Thyroid gland (tissue), 4 donors: ENCODE results near the gene NUAK2. TPM values are rescaled to one million over a fixed set of nuclear protein-coding genes. Genes with fewer than 3 reads are reported as not detected.

ENCODE experiments used
- DNase-seq, 2 donors: peaks; one replicate each; pipeline ENCODE4 v3.0.0-alpha.2; 2019
- H3K27ac ChIP-seq, 3 donors: fragments of 200-600 bp; sonication (generic); 1 replicate in 2 of 3; 2 replicates in 1 of 3; pipeline ENCODE4 v1.5.1; 2016 to 2019; ENCODE audit warnings: mild to moderate bottlenecking in 1 of 3, moderate library complexity in 1 of 3
- H3K27me3 ChIP-seq: fragments of 200-600 bp; sonication (generic); one replicate; pipeline ENCODE4 v1.5.1; 2019
- H3K36me3 ChIP-seq, 2 donors: fragments of 200-600 bp; sonication (generic); one replicate each; pipeline ENCODE4 v1.5.1; 2016 to 2019
- H3K4me1 ChIP-seq, 2 donors: fragments of 200-600 bp; sonication (generic); one replicate each; pipeline ENCODE4 v1.5.1; 2017 to 2019
- H3K4me3 ChIP-seq, 3 donors: fragments of 200-600 bp; sonication (generic); replicated peaks in 1 of 3; 1 replicate in 2 of 3; 2 replicates in 1 of 3; pipeline ENCODE4 v1.5.1; 2016; ENCODE audit warnings: mild to moderate bottlenecking in 1 of 3
- H3K9me3 ChIP-seq: fragments of 200-600 bp; sonication (generic); one replicate; pipeline ENCODE4 v1.5.1; 2017
- CTCF ChIP-seq, 6 experiments: fragments of 200-600 bp in 3 of 6; fragments of 450-650 bp in 3 of 6; sonication (generic) in 3 of 6; IDR thresholded peaks; one replicate each; pipeline ENCODE4 v1.5.1; 2016 to 2019; ENCODE audit warnings: antibody characterized with exemption in 6 of 6, mild to moderate bottlenecking in 2 of 6, inconsistent platforms in 1 of 6, moderate library complexity in 1 of 6
- POLR2A ChIP-seq, 2 donors: fragments of 450-650 bp; IDR thresholded peaks; one replicate each; pipeline ENCODE4 v1.6.1; 2017; ENCODE audit warnings: antibody characterized with exemption in 2 of 2, mild to moderate bottlenecking in 2 of 2, moderate library complexity in 1 of 2
- WGBS, 2 donors: methylation state at CpG; one replicate each; pipeline ENCODE4 v1.1.5; 2017; 5-methylcytosine and 5-hydroxymethylcytosine counted together
- intact Hi-C: fragments of 100-400 bp; cut with DNase I; formaldehyde crosslinking; loops from one replicate; pipeline ENCODE4 v1.15.1; 2023
- total RNA-seq, 4 donors: library from RNA; depleted of rRNA; stranded (reverse); fragments of >200 nt; gene quantifications; one replicate each; pipeline ENCODE4 v1.2.3, GENCODE V29; 2016

The NUAK2 gene
- total RNA-seq, 4 donors from 2014 or later: 16.8 to 41.0 (median 26.8) TPM

DNA sequence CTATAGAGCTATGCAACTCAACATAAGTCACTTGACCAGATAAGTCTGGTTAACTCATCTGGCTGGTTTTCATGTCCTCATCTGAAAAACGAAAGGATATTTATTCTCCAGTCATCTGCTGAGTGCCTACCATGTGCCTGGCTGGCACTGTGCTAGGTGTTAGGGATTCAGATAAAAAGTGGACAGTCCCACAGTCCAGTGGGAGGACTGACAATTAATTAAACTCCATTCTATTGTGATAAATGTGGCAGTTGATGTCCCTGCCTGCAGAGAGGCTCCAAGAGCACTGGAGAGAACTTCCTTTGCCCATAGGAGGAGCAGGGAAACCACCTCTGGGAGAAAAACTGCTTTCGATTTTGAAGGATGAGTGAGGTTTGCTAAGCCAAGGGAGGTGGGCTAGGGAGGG is 5.4 kb downstream of the NUAK2 start:
- intact Hi-C loops: no loop called here
- TF ChIP-seq POLR2A (IDR thresholded peaks at IDR 0.05) (no peak), CTCF (IDR thresholded peaks at IDR 0.05) (no peak)
- Histone ChIP-seq H3K4me1 (peaks cover 60 to 75% of the 10 kb centered on the region in 2 donors), H3K27me3 (no peaks in the 10 kb centered on the region), H3K36me3 (peaks cover 1 to 7% of the 10 kb centered on the region in 2 donors), H3K4me3 (no peak overlapping the region), H3K27ac (peak overlapping the region; percentile 63 to 94 (median 90)), H3K9me3 (no peaks in the 10 kb centered on the region)
- 22% methylated on average over 2 of the region's 2 CpGs for WGBS, 2 donors
- DNase-seq: peak in 1 of 2 donors; percentile 32

DNA sequence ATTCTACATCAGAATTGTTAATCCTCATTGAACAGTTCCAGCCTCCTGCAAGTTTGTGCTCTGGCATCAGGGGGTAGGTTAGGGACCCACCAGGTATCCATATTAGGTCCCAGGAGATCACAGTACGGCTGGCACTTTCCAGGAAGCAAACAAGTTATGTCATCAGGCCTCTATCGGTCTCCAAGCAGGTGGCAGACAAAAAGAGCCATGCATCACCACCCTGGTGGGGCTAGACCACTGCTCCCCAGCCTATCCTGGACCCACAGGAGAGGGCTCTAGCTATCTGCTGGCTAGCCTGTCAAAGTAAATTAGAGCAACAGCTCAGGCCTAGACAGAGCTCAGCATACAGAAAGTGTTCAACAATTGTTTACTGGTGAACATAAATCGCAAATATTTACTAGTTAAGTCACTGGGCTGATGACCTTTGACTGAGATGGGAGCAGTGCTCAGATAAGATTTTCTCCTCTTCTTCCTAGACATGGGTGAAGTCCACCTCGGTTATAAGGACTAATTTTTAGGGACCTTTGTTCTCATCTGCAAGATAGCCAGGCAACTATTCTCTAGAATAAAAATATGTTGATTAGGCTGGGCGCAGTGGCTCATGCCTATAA is 6.4 kb downstream of the NUAK2 start:
- peak overlapping the region in 2 of 3 donors; percentile 90 to 94 for H3K27ac ChIP-seq
- DNase-seq: no peak
- H3K27me3 ChIP-seq: no peaks in the 10 kb centered on the region
- H3K36me3 ChIP-seq: peaks cover 12 to 15% of the 10 kb centered on the region in 2 donors
- peaks cover 61 to 79% of the 10 kb centered on the region in 2 donors for H3K4me1 ChIP-seq
- no peaks in the 10 kb centered on the region for H3K9me3 ChIP-seq
- TF ChIP-seq CTCF (IDR thresholded peaks at IDR 0.05): no peak
- no peak for TF ChIP-seq POLR2A (IDR thresholded peaks at IDR 0.05)
- intact Hi-C loops: no loop called here
- WGBS, 2 donors: 92 to 93% methylated on average over 4 to 5 of the region's 5 CpGs
- no peak overlapping the region for H3K4me3 ChIP-seq

GRCh38 chr1:205313563-205314308 is 7.8 kb downstream of the NUAK2 start:
- peaks cover 16 to 18% of the 10 kb centered on the region in 2 donors for H3K36me3 ChIP-seq
- TF ChIP-seq CTCF (IDR thresholded peaks at IDR 0.05) (no peak), POLR2A (IDR thresholded peaks at IDR 0.05) (no peak)
- no peaks in the 10 kb centered on the region for H3K27me3 ChIP-seq
- intact Hi-C loops: no loop called here
- H3K9me3 ChIP-seq: no peaks in the 10 kb centered on the region
- 25 to 33% methylated on average over 13 to 20 of the region's 21 CpGs for WGBS, 2 donors
- H3K4me3 ChIP-seq: no peak overlapping the region
- H3K27ac ChIP-seq: peak overlapping the region; percentile 52 to 90 (median 58)
- H3K4me1 ChIP-seq: peaks cover 55 to 73% of the 10 kb centered on the region in 2 donors
- DNase-seq: peak; percentile 30 to 35

DNA sequence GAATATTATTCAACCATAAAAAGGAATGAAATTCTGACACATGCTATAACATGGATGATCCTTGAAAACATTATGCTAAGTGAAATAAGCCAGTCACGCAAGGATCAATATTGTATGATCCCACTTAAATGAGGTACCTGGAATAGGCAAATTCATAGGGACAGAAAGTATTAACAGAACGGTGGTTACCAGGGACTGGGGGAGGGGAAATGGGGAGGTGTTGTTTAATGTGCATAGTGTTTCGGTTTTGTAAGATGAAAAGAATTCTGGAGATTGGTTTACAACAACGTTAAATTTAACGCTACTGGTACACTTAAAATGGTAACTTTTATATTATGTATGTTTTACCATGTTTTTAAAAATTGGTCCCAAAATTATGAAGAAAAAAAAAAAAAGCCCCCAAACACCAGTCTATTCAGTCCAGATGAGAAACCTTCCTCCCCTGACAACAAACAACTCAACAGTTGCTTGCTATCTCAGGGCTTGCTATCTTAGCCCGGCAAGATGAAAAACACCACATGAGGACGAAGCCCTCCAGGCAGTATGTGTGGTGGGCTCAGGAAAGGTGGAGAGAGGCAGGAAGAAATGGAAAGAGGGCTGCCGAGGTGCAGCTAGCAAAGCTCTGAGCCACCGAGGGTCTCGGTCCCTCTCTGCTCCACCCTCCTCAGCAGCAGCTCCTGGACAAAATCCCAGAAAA is 8.5 kb downstream of the NUAK2 start:
- Histone ChIP-seq H3K36me3 (peaks cover 23 to 25% of the 10 kb centered on the region in 2 donors), H3K9me3 (no peaks in the 10 kb centered on the region), H3K4me3 (no peak overlapping the region), H3K27ac (peak overlapping the region; percentile 52 to 90 (median 58)), H3K4me1 (peaks cover 48 to 66% of the 10 kb centered on the region in 2 donors), H3K27me3 (no peaks in the 10 kb centered on the region)
- TF ChIP-seq POLR2A (IDR thresholded peaks at IDR 0.05) (no peak), CTCF (IDR thresholded peaks at IDR 0.05) (no peak)
- DNase-seq: no peak
- 66 to 67% methylated on average over 10 of the region's 10 CpGs for WGBS, 2 donors
- intact Hi-C loops: no loop called here
